ENCODE data around the gene PVR.
A peak's percentile ranks its signal among the peaks of the same experiment; 100 is the strongest.

The PVR gene

GRCh38 chr19:44689290-44690130 lies 45.8 kb downstream of the PVR start:
- Mint-ChIP-seq H3K27ac (no peak overlapping the region), H3K27me3 (peaks cover 48% of the 10 kb centered on the region), H3K4me3 (no peak overlapping the region), H3K9me3 (no peaks in the 10 kb centered on the region), H3K4me1 (peaks cover 60% of the 10 kb centered on the region), H3K36me3 (no peaks in the 10 kb centered on the region)
- peak; percentile 55 for ATAC-seq

GRCh38 chr19:44690131-44690440 lies 46.4 kb downstream of the PVR start:
- ATAC-seq = no peak
- no peak overlapping the region for H3K27ac Mint-ChIP-seq
- H3K36me3 Mint-ChIP-seq = no peaks in the 10 kb centered on the region
- no peak overlapping the region for H3K4me3 Mint-ChIP-seq
- peaks cover 55% of the 10 kb centered on the region for H3K4me1 Mint-ChIP-seq
- H3K27me3 Mint-ChIP-seq = peaks cover 45% of the 10 kb centered on the region
- H3K9me3 Mint-ChIP-seq = no peaks in the 10 kb centered on the region

GRCh38 chr19:44692379-44692721 lies 48.6 kb downstream of the PVR start:
- Mint-ChIP-seq H3K4me1 (peaks cover 38% of the 10 kb centered on the region), H3K9me3 (no peaks in the 10 kb centered on the region), H3K4me3 (peak overlapping the region; percentile 24), H3K27me3 (peaks cover 54% of the 10 kb centered on the region), H3K27ac (peak overlapping the region; percentile 40), H3K36me3 (no peaks in the 10 kb centered on the region)
- peak; percentile 44 for ATAC-seq

GRCh38 chr19:44694184-44694579 lies 50.5 kb downstream of the PVR start:
- Mint-ChIP-seq H3K27me3 (peaks cover 51% of the 10 kb centered on the region), H3K4me1 (peaks cover 34% of the 10 kb centered on the region), H3K4me3 (no peak overlapping the region), H3K36me3 (no peaks in the 10 kb centered on the region), H3K27ac (peak overlapping the region; percentile 7), H3K9me3 (no peaks in the 10 kb centered on the region)
- ATAC-seq = no peak

- no peak for ATAC-seq
- H3K27me3 Mint-ChIP-seq = peaks cover 53% of the 10 kb centered on the region
- H3K4me3 Mint-ChIP-seq = no peak overlapping the region
- H3K36me3 Mint-ChIP-seq = no peaks in the 10 kb centered on the region
- H3K4me1 Mint-ChIP-seq = peaks cover 16% of the 10 kb centered on the region
- H3K9me3 Mint-ChIP-seq = no peaks in the 10 kb centered on the region
- H3K27ac Mint-ChIP-seq = no peak overlapping the region
These were observed 53.4 kb downstream of the PVR start for GRCh38 chr19:44696939-44697669.

GRCh38 chr19:44697670-44698034 lies 53.9 kb downstream of the PVR start:
- H3K4me3 Mint-ChIP-seq = no peak overlapping the region
- H3K36me3 Mint-ChIP-seq = no peaks in the 10 kb centered on the region
- no peaks in the 10 kb centered on the region for H3K9me3 Mint-ChIP-seq
- no peak for ATAC-seq
- peaks cover 10% of the 10 kb centered on the region for H3K4me1 Mint-ChIP-seq
- H3K27ac Mint-ChIP-seq = no peak overlapping the region
- H3K27me3 Mint-ChIP-seq = peaks cover 58% of the 10 kb centered on the region

GRCh38 chr19:44698492-44699201 lies 54.9 kb downstream of the PVR start, which contains the start of gene CEACAM16:
Gene CEACAM16 (plus strand): TSS chr19:44699151. CDS start chr19:44701457, 2,306 bp downstream.
- no peak for ATAC-seq
- Mint-ChIP-seq H3K4me1 (peaks cover 6% of the 10 kb centered on the region), H3K27ac (no peak within 1 kb of the TSS)

GRCh38 chr19:44700547-44700946 lies 56.8 kb downstream of the PVR start:
- Mint-ChIP-seq H3K27me3 (peaks cover 73% of the 10 kb centered on the region), H3K4me1 (no peaks in the 10 kb centered on the region), H3K36me3 (no peaks in the 10 kb centered on the region), H3K4me3 (no peak overlapping the region), H3K9me3 (no peaks in the 10 kb centered on the region), H3K27ac (no peak overlapping the region)
- no peak for ATAC-seq

More at GRCh38 chr19:44698492-44699201, 54.9 kb downstream of the PVR start, which contains the start of gene CEACAM16:
- no peaks in the 10 kb centered on the region for H3K9me3 Mint-ChIP-seq
- no peaks in the 10 kb centered on the region for H3K36me3 Mint-ChIP-seq
- no peak within 1 kb of the TSS for H3K4me3 Mint-ChIP-seq
- peaks cover 66% of the 10 kb centered on the region for H3K27me3 Mint-ChIP-seq

- no peaks in the 10 kb centered on the region for H3K9me3 Mint-ChIP-seq
- H3K27ac Mint-ChIP-seq = no peak overlapping the region
- ATAC-seq = no peak
- no peaks in the 10 kb centered on the region for H3K36me3 Mint-ChIP-seq
- no peaks in the 10 kb centered on the region for H3K4me1 Mint-ChIP-seq
- H3K4me3 Mint-ChIP-seq = no peak overlapping the region
- peaks cover 74% of the 10 kb centered on the region for H3K27me3 Mint-ChIP-seq
These were observed 57.5 kb downstream of the PVR start for GRCh38 chr19:44701228-44701627.

GRCh38 chr19:44702551-44703176 lies 59.0 kb downstream of the PVR start:
- H3K27ac Mint-ChIP-seq = no peak overlapping the region
- H3K36me3 Mint-ChIP-seq = no peaks in the 10 kb centered on the region
- H3K27me3 Mint-ChIP-seq = peaks cover 66% of the 10 kb centered on the region
- H3K4me3 Mint-ChIP-seq = no peak overlapping the region
- H3K4me1 Mint-ChIP-seq = no peaks in the 10 kb centered on the region
- ATAC-seq = no peak
- H3K9me3 Mint-ChIP-seq = no peaks in the 10 kb centered on the region

- no peaks in the 10 kb centered on the region for H3K36me3 Mint-ChIP-seq
- peaks cover 64% of the 10 kb centered on the region for H3K27me3 Mint-ChIP-seq
- no peaks in the 10 kb centered on the region for H3K9me3 Mint-ChIP-seq
- no peak for ATAC-seq
- H3K4me3 Mint-ChIP-seq = no peak overlapping the region
- H3K4me1 Mint-ChIP-seq = no peaks in the 10 kb centered on the region
- H3K27ac Mint-ChIP-seq = no peak overlapping the region
These were observed 59.8 kb downstream of the PVR start for GRCh38 chr19:44703336-44704078.

GRCh38 chr19:44704982-44705381 lies 61.3 kb downstream of the PVR start:
- H3K27me3 Mint-ChIP-seq = peaks cover 65% of the 10 kb centered on the region
- H3K4me1 Mint-ChIP-seq = no peaks in the 10 kb centered on the region
- no peak overlapping the region for H3K27ac Mint-ChIP-seq
- H3K4me3 Mint-ChIP-seq = no peak overlapping the region
- no peak for ATAC-seq
- no peaks in the 10 kb centered on the region for H3K36me3 Mint-ChIP-seq
- H3K9me3 Mint-ChIP-seq = no peaks in the 10 kb centered on the region

GRCh38 chr19:44705502-44706010 lies 61.8 kb downstream of the PVR start:
- no peak for ATAC-seq
- no peaks in the 10 kb centered on the region for H3K9me3 Mint-ChIP-seq
- no peaks in the 10 kb centered on the region for H3K4me1 Mint-ChIP-seq
- no peak overlapping the region for H3K4me3 Mint-ChIP-seq
- H3K27me3 Mint-ChIP-seq = peaks cover 69% of the 10 kb centered on the region
- no peak overlapping the region for H3K27ac Mint-ChIP-seq
- no peaks in the 10 kb centered on the region for H3K36me3 Mint-ChIP-seq

- ATAC-seq = no peak
- Mint-ChIP-seq H3K4me3 (no peak overlapping the region), H3K4me1 (no peaks in the 10 kb centered on the region), H3K9me3 (no peaks in the 10 kb centered on the region), H3K27me3 (peaks cover 68% of the 10 kb centered on the region), H3K27ac (no peak overlapping the region), H3K36me3 (no peaks in the 10 kb centered on the region)
These were observed 63.0 kb downstream of the PVR start for GRCh38 chr19:44706506-44707236.
